Posterior cingulate gyrus (tissue), 11 donors: ENCODE results near the gene LANCL2.
"Not testable (repeated sequence)": the region's sequence is repeated elsewhere in the genome, so short reads cannot be mapped to it uniquely, and the experiment has no call there.

ENCODE experiments used
- DNase-seq, 10 donors: peaks; one replicate each; pipeline versions ENCODE4 v3.0.0 to v3.0.0-alpha.2; 2020 to 2021; ENCODE audit warnings: mixed read lengths in 3 of 10
- intact Hi-C: fragments of 100-400 bp; cut with DNase I; formaldehyde crosslinking; loops from one replicate; pipeline ENCODE4 v1.15.1; 2023

The LANCL2 gene

GRCh38 chr7:55397617-55398016 is 32.5 kb downstream of the LANCL2 start:
- intact Hi-C loops: no loop called here
- DNase-seq: no peak

- intact Hi-C loops: no loop called here
- DNase-seq: no peak
Observed at GRCh38 chr7:55400191-55400590, 35.1 kb downstream of the LANCL2 start.

GRCh38 chr7:55402506-55402905 is 37.4 kb downstream of the LANCL2 start:
- DNase-seq, intact Hi-C loops: not testable (repeated sequence)

- DNase-seq: no peak
- intact Hi-C loops: no loop called here
Observed at GRCh38 chr7:55405856-55406541, 40.9 kb downstream of the LANCL2 start.

GRCh38 chr7:55409482-55410225 is 44.5 kb downstream of the LANCL2 start:
- DNase-seq: no peak
- intact Hi-C loops: no loop called here

GRCh38 chr7:55410667-55411239 is 45.6 kb downstream of the LANCL2 start:
- no peak for DNase-seq
- intact Hi-C loops: no loop called here

GRCh38 chr7:55411844-55412243 is 46.7 kb downstream of the LANCL2 start:
- no peak for DNase-seq
- intact Hi-C loops: no loop called here

- DNase-seq: no peak
- intact Hi-C loops: no loop called here
Observed at GRCh38 chr7:55413442-55413841, 48.3 kb downstream of the LANCL2 start.

- intact Hi-C loops: loop anchor here (1.0 to 5.0 kb wide), 2 partner anchors 48 to 135 kb away; partner anchors contain the start of gene LANCL2
Observed at GRCh38 chr7:55415173-55415778, 50.1 kb downstream of the LANCL2 start.

GRCh38 chr7:55417456-55417855 is 52.3 kb downstream of the LANCL2 start:
- not testable (repeated sequence) for DNase-seq
- intact Hi-C loops: loop anchor here (5.0 kb wide), 1 partner anchor 50 kb away; the partner anchor contains the start of gene LANCL2

More at GRCh38 chr7:55415173-55415778, 50.1 kb downstream of the LANCL2 start:
- DNase-seq: peak; percentile 59 to 97 (median 87)

- intact Hi-C loops: no loop called here
- DNase-seq: no peak
Observed at GRCh38 chr7:55420530-55420929, 55.4 kb downstream of the LANCL2 start.

- intact Hi-C loops: no loop called here
Observed at GRCh38 chr7:55423277-55423711, 58.2 kb downstream of the LANCL2 start.

GRCh38 chr7:55423891-55424290 is 58.8 kb downstream of the LANCL2 start:
- no peak for DNase-seq
- intact Hi-C loops: no loop called here

More at GRCh38 chr7:55423277-55423711, 58.2 kb downstream of the LANCL2 start:
- DNase-seq: peak in 1 of 10 donors; percentile 63

- DNase-seq: no peak
Observed at GRCh38 chr7:55425141-55425752, 60.1 kb downstream of the LANCL2 start.

GRCh38 chr7:55426676-55427075 is 61.5 kb downstream of the LANCL2 start:
- intact Hi-C loops: no loop called here
- DNase-seq: no peak

More at GRCh38 chr7:55425141-55425752, 60.1 kb downstream of the LANCL2 start:
- intact Hi-C loops: no loop called here

GRCh38 chr7:55427342-55427741 is 62.2 kb downstream of the LANCL2 start:
- DNase-seq: no peak
- intact Hi-C loops: no loop called here

GRCh38 chr7:55427800-55428199 is 62.7 kb downstream of the LANCL2 start:
- intact Hi-C loops: no loop called here
- peak in 1 of 10 donors; percentile 70 for DNase-seq

GRCh38 chr7:55429835-55430499 is 64.8 kb downstream of the LANCL2 start:
- no peak for DNase-seq
- intact Hi-C loops: loop anchor here (10.0 kb wide), 1 partner anchor 165 kb away; no protein-coding TSS in a partner anchor

- DNase-seq: no peak
- intact Hi-C loops: loop anchor here (10.0 kb wide), 1 partner anchor 163 kb away; no protein-coding TSS in a partner anchor
Observed at GRCh38 chr7:55431898-55432297, 66.8 kb downstream of the LANCL2 start.

- DNase-seq: peak in 4 of 10 donors; percentile 22 to 87 (median 54)
- intact Hi-C loops: loop anchor here (10.0 kb wide), 1 partner anchor 162 kb away; no protein-coding TSS in a partner anchor
Observed at GRCh38 chr7:55432506-55432905, 67.4 kb downstream of the LANCL2 start.
